Measurements from ENCODE around the gene HDGFL2.

Gene HDGFL2

DNA sequence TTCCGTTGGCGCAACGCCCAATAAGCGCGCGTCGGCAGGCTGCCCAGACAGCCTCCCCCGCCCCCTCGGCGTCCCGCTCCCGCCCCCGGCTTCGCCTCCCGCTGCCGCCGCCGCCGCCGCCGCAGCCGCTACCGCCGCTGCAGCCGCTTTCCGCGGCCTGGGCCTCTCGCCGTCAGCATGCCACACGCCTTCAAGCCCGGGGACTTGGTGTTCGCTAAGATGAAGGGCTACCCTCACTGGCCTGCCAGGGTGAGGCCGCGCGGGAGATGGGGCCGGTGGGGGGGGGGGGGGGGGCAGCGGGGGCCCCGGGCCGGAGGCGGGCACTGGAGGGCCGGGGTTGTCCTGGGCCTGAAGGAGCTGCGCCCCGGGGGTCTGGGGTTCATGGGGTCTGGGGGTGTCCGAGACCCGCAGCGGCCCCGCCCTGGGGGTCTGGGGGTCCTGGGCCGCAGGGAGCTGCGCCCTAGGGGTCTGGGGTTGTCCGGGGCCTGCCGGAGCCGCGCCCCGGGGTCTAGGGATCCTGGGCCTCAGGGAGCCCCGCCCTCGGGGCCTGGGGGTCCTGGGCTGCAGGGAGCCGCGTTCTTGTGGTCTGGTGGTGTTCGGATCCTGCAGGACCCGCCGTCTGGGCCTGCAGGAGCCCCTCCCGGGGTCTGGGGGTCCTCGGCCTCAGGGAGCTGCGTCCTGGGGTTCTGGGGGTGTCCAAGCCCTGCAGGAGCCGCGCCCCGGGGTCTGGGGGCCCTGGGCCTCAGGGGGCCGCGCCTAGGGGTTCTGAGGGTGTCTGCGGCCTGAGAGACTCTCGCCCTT is at the start of gene HDGFL2:
TSS of gene HDGFL2 (plus strand) at position 124 of the 801 bp plus-strand sequence. CDS start at position 178, 54 bp downstream.
- no peak for DNase-seq (ENCODE audit: low read depth)

DNA sequence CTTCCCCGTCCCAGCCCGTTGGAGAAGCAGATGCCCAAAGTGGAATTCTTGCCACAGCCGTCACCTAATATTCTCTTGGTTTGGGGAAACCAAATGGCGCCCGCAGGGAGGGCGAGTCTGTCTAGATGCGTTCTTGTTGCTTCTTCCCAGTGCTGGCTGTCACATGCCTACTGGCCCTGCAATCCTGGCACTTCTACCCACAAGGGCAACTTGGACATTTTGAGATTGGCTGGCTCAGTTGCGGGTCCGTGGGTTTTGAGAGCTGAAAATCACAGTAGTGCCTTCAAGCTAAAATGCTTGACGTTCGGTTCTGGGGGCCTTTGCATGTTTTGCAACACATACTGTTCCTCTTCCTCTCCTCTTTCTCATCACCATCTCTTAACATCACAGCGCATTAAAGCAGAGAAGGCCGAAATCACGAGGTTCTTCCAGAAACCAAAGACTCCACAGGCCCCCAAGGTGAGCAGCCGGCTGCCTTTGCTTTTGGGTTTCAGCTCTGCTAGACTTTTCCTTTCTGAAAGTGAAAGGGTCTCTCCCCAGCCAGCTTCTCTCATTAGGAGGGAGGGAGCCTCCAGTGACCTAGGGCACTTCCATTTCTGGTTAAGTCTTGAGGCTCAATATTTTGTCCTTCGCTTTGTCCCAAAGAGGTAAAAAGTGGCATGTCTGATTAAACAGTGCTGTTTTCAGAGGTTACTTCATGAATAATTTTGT is 48.5 kb upstream of the HDGFL2 start:
- no peak for DNase-seq (ENCODE audit: low read depth)

DNA sequence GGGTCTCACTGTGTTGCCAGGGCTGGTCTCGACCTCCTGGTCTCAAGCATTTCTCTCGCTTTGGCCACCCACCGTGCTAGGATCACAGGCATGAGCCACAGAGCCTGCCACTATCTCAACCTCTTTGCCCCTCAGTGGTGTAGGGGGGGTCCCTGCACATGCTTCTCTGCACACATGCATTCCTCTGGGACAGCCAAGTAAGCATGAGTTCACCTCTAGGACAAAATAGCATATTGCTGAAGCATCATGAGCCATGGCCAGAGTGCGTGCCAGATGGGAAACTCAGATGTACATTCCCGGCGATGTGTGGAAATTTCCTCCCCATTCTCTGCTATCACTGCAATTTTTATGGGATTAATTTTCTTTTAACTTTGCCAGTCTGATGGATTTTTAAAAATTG is 46.6 kb upstream of the HDGFL2 start:
- DNase-seq (ENCODE audit: low read depth) = no peak

DNA sequence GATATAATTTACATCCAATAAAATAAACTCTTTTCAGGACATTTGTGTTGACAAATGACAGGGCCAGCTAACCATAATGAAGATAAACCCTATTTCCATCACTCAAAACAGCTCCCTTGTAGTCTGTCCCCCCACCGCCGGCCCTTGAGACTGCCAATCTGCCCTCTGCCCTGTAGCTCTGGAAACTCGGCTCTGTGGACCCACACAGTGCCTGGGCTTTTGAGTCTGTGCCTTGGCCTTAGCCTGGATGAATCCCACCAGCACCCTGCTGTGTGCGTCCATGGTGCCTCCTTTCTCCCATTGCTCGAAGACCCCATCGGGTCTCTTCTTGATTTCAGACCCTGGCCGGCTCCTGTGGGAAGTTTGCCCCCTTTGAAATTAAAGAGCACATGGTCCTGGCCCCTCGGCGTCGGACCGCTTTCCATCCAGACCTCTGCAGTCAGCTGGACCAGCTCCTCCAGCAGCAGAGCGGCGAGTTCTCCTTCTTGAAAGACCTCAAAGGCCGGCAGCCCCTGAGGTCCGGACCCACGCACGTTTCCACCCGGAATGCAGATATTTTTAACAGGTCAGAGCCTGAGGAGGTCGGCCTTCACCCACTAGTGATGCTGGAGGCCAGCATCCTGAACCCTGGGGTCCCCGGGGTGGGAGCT is 43.6 kb upstream of the HDGFL2 start:
- DNase-seq (ENCODE audit: low read depth) = no peak

DNA sequence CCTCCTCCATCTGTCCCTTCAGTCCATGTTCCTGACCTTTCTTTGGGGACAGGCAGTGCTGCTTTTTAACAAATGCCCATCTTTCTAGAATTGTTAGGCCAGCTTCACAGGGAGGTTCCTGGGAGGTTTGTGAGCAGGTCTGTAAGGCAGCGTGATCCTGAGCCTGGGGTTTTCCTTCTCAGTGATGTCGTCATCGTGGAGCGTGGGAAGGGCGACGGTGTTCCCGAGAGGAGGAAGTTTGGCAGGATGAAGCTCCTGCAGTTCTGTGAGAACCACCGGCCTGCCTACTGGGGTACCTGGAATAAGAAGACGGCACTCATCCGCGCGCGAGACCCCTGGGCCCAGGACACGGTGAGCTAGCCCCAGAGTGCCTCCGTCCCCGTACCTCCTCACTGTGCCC is 42.8 kb upstream of the HDGFL2 start:
- no peak for DNase-seq (ENCODE audit: low read depth)

DNA sequence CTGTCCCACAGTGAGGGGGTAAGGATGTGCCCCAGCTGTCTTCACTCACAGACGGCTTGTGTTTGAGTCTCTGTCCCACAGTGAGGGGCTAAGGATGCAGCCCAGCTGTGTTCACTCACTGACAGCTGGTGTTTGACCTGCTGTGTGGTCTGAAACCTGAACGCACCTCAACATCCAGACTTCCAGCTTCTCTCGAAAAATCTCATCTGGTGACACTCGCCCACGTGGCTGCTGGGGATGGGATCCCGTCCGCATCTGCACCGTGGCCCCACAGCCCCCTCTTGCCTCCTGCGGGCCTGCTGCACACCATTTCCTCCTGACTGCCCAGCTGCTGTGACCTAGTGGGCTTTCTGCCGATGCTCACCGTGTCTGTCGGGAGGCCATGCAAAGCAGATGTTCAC is 42.3 kb upstream of the HDGFL2 start:
- DNase-seq (ENCODE audit: low read depth) = no peak

DNA sequence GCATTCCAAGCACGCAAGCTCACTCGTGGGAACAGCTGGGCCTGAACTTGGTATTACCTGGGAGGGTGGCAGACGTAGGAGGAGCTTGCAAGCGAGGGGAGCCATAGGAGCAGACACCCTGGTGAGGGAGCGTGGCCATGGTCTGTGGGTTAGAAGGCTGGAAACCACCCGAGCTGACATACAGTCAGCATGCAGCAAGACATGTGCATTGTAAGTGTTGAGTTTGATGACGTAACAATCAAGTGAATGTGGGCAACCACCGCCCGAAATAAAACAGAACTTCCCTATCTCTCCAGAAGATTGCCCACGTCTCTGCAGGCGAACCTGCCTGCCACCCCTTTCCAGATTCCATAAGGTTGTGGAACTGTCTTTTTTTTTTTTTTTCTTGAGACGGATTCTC is 41.3 kb upstream of the HDGFL2 start:
- no peak for DNase-seq (ENCODE audit: low read depth)

DNA sequence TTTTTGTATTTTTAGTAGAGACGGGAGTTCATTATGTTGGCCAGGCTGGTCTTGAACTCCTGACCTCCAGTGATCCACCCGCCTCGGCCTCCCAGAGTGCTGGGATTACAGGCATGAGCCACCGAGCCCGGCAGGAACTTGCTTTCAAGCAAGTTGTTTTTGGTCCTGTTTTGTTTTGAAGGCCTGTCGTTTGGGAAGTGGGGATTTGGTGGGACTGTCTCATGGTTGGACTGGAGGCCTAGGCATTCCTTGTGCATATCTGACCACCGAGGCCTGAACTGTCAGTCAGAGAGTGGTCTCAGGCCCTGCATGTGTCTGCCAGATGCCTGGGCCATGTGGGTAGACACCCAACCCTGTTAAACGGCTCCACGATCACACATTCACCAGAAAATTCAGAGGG is 40.8 kb upstream of the HDGFL2 start:
- no peak for DNase-seq (ENCODE audit: low read depth)

DNA sequence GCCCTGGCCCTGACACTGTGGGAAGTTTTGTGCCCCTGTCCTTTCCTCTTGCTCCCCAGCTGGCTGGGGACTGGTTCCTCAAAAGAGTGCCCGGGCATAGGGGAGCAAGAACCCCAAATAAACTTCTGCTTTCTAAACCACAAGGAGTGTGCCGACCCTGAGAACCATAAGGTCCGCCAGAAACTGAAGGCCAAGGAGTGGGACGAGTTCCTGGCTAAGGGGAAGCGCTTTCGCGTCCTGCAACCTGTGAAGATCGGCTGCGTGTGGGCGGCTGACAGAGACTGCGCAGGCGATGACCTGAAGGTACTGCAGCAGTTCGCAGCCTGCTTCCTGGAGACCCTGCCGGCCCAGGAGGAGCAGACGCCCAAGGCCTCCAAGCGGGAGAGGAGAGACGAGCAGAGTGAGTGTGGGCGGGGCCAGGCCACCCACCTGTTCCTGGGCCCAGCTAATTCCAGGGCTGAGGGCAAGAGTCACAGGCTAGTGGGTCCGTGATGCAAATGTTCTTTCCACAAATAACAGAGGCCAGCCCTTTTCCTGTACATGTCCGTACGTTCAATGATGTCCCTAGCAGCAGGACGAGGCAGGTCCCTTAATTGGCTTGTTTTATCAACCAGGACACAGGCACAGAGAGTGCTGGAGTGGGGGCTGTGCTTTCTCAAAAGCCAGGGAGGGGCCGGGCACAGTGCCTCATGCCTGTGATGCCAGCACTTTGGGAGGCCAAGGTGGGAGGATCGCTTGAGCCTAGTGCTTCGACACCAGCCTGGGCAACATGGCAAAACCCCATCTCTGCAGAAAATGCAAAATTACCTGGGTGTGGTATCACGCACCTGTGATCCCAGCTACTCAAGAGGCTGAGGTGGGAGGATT is 40.1 kb upstream of the HDGFL2 start:
- no peak for DNase-seq (ENCODE audit: low read depth)

DNA sequence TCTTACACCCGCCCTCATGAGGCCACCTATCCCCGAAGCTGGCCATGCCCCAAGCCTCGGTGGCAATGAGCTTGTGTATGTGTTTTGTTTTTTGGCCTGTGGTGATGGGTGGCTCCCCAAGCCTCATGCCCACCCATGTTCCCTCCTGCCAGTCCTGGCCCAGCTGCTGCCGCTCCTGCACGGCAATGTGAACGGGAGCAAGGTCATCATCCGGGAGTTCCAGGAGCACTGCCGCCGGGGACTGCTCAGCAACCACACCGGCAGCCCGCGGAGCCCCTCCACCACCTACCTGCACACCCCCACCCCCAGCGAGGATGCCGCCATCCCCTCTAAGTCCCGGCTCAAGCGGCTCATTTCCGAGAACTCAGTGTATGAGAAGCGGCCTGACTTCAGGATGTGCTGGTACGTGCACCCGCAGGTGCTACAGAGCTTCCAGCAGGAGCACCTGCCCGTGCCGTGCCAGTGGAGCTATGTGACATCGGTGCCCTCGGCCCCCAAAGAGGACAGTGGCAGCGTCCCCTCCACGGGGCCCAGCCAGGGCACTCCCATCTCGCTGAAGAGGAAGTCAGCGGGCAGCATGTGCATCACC is 39.1 kb upstream of the HDGFL2 start:
- no peak for DNase-seq (ENCODE audit: low read depth)

DNA sequence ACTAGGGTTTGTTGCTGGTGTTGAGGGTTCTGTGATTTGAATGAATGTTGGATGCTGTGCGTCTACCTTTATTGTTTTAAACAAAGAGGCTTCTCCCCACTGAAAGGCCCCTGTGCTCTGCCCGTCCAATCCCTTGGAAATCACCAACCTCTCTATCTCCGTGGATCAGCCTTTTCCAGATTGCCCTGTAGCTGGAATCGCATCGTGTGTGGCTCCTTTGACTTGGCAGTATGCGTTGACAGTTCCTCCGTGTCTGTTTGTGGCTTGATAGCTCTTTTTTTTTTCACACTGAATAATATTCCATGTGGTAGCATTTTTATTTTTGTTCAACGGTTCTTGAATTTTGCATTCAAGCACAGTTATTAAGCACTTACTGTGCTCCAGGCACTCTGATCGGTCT is 37.7 kb upstream of the HDGFL2 start:
- no peak for DNase-seq (ENCODE audit: low read depth)

DNA sequence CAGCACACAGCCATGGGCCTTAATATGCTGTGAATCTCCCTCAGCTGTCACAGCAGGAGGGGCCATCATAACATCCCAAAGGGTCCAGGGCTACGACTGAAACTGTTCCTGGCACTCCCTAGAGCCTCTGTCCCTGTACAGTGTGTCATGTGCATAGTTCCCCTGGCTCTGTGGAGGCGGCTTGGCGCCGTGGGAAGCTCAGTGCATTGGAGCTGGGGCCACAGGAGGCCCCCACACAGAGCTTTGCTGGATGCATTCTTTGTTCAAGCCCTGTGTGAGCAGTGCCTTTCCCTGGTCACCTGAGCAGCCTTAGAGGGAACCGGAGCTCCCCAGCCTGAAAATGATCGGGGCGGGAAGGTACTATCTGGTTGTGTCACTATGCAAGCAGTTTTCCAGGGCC is 35.9 kb upstream of the HDGFL2 start:
- DNase-seq (ENCODE audit: low read depth) = no peak

DNA sequence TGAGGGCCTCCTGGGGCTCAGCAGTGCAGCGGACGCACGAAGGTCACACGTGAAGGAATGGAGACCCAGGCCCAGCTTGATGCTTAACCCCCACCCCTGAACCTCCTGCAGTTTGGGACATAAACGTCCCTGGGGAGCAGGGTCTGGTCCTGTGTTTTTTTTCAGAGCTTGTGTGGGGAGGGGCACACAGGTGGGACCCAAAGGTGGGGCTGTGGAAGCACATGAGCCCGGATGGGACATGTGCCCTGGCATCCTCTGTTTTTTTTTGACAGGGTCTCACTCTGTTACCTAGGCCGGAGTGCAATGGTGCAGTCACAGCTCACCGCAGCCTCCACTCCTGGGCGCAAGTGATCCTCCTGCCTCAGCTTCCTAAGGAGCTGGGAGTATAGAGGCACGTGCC is 35.0 kb upstream of the HDGFL2 start:
- DNase-seq (ENCODE audit: low read depth) = no peak

DNA sequence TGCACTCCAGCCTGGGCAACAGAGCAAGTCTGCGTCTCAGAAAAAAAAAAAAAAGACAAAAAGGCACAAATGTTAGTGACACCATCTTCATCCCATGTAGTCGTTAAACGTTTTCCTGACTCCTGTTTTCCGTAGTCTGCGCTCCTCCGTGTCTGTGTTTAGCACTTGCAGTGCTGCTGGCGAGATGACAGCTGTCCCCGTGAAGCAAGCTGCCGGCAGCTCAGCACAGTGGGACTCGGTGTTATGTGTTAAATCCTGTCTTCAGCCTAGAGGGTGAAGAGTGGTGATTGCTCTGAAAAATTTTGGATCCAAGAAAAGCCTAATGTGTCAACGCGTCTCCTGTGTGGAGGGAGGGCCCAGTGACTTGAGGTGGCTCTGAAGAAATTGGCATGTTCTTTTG is 32.9 kb upstream of the HDGFL2 start:
- DNase-seq (ENCODE audit: low read depth) = no peak

DNA sequence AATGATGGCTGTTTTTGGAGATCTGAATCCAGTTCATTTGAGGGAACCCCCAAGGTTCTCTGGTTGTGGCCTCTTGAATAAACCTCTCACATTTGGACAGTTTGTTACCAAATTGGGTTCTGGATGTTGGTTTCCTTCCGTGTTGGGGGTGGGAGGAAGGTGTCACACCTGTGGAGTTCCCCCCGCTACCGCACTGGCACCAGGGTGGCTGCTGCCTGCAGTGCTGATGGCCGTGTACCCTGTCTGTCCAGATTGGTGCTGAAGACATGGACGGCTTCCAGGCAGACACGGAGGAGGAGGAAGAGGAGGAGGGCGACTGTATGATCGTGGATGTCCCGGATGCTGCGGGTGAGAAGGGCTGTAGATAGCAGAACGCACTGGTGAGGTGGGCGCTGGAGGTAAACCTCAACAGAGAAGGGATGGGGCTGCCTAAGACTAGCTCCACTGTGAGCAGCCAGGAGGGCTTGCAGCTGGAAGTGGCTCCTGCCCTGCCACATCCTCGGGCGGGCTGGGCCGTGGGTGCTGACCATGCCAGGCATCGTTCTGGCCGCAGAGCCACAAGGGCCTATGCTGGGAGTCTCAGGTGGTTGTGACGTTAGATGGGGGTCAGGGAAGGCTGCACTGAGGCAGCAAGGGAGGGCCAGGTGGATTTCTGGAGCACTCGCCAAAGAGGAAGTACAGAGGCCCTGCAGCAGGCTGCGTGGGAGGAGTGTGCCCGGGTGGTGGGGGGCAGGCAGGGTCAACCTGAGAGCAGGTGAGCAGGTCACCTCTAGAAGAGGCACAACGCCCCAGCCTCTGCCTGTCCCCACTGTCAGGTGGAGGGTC is 29.9 kb upstream of the HDGFL2 start:
- no peak for DNase-seq (ENCODE audit: low read depth)

DNA sequence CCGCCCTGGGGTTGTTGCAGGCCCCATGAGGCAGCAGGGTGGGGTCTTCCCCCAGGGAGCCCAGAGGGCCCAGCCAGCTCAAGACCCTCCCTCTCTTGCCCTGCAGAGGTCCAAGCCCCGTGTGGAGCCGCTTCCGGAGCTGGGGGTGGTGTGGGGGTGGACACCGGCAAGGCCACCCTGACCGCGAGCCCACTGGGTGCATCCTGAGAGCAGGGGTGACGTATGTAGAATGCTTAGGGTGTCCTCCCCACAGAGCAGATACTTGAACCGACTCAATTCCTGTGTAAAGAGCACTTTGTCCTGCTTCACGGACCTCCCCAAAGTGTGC is 29.3 kb upstream of the HDGFL2 start:
- no peak for DNase-seq (ENCODE audit: low read depth)

DNA sequence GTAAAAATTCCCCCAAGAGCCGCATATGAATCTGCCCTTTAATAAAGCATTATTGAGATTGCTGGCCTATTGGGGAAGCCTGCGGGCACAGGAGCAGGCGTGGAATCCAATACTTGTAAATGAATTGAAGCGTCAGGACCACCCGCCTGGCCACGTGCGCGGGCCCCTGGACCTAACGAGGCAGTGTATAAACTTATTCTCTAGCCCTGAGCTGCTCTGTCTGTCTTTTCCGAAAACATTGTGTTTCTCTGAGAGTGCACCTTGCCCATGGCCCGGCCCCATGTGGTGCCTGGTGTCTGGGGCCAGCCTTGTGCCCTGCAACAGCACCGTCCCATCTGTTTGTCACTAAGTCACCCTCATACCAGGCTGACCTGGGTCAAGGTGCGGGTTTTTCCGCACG is 28.9 kb upstream of the HDGFL2 start:
- DNase-seq (ENCODE audit: low read depth) = no peak

DNA sequence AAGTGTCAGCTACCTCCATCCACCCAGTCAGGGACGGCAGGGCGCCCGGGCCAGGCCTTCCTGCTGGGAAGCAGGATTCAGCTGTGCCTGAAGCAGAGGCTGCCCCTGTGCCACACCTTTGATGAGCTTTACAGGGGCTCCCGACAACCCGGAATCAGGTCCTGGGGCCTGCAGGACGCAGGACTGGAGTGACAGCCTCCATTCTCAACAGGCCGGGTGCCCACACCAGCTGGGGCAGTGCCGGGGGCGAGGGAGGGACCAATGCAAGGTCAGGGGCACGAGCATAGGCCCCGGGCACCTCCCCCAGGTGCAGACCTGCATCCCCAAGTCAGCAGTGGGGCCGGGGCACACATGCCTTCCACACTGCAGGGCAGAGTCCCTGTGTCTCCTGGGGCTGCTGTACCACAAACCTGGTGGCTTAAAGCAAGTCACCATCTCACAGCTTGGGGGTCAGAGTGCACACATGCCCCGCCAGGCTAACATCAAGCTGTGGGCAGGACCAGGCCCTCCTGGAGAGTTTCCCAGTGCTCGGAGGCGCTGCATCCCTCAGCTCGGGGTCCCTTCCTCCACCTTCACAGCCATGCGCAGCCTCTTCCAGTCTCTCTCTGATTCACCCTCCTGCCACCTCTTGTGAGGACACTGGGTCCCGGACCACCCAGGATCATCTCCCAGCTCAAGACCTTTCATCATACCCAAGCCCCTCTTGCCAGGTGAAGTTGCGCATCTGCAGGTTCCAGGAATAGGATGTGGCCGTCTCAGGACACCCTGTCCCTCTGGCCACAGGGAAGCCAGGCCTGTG is 27.9 kb upstream of the HDGFL2 start:
- DNase-seq (ENCODE audit: low read depth) = no peak

DNA sequence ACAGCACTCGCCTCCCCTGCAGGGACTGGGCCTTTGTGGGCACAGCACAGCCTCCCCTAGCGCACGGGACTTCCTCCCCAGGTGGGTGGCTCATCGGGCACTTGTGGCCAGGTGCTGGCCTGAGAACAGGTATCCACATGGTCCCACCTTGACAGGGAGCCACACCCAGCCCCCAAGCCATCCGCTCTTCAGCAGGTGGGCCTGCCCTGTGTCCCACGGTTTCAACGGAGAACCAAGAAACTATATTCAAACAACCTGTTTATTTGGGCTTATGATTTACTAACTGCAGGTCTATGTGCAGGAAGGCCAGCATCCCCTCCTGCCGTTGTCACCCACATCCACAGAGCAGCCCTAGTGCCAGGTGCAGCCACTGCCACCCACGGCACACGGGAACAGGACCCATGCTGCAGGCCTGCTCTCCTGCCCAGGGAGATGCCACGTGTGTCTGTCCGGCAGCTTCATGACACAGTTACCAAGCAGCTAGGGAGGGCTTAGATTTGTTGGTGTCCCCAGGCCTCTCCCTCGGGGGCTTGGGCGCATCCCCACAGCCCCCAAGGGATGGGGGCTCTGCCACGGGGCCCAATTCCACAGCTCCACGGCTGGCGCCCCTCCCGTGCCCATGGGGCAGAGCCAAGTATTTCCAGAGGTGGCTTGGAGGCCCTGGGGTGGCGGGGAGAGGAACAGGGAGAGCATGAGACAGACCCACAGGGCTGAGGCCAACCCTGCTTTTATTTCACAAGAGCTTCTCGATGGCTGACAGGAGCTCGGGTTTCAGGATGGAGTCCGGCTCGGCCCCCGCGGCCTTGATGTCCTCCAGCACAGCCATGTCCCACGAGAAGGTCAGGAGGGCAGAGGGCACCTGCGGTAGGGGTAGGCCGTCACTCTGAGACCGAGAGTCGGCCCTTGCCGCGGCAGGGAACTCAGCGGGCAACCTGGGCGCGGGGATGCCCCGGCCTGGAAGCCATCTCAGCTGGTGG is 27.0 kb upstream of the HDGFL2 start:
- DNase-seq (ENCODE audit: low read depth) = no peak
